H1 (cell line): ENCODE data around the gene ANO9. TPM values are rescaled to one million over a fixed set of nuclear protein-coding genes. Genes with fewer than 3 reads are reported as not detected.

Source experiments
- CTCF ChIA-PET: fragments of 300-600 bp; sonication (Branson Sonifier 250); formaldehyde crosslinking; loops from one replicate; lab custom pipeline; 2021; ENCODE audit not compliant: partially characterized antibody; lab: Charles Lee
- POLR2A ChIA-PET: fragments of 300-600 bp; sonication (Branson Sonifier 250); formaldehyde crosslinking; loops from one replicate; lab custom pipeline; 2021; ENCODE audit warnings: inconsistent platforms; ENCODE audit not compliant: partially characterized antibody; lab: Charles Lee
- DNase-seq, 2 experiments: peaks; one replicate each; pipeline versions ENCODE4 v3.0.0 to v3.0.0-alpha.2; 2010 to 2022; ENCODE audit warnings: low spot score in 2 of 2, low read depth in 1 of 2, mixed read lengths in 1 of 2
- FAIRE-seq: peaks from 2 replicates; lab custom pipeline; 2011; peaks lifted over from hg19 to GRCh38; lab: Jason Lieb, UNC
- H2AFZ ChIP-seq: 2 replicates; pipeline ENCODE4 v1.8.1; 2012; ENCODE audit warnings: low read length, inconsistent platforms
- H2AK5ac ChIP-seq: 2 replicates; pipeline ENCODE4 v1.6.1; 2013; ENCODE audit warnings: low read depth, low read length
- H2BK120ac ChIP-seq: replicated peaks from 2 replicates; pipeline ENCODE3; 2013; ENCODE audit warnings: low read depth, low read length, inconsistent platforms
- H2BK12ac ChIP-seq: 2 replicates; pipeline ENCODE4 v1.6.1; 2013; ENCODE audit warnings: low read depth, low read length
- H2BK15ac ChIP-seq: 2 replicates; pipeline ENCODE4 v1.6.1; 2013; ENCODE audit warnings: low read length
- H2BK20ac ChIP-seq: 2 replicates; pipeline ENCODE4 v1.6.1; 2013; ENCODE audit warnings: low read length
- H2BK5ac ChIP-seq: 2 replicates; pipeline ENCODE4 v1.6.1; 2013; ENCODE audit warnings: low read depth, low read length
- H3K14ac ChIP-seq: 2 replicates; pipeline ENCODE4 v1.6.1; 2013; ENCODE audit warnings: inconsistent platforms; ENCODE audit not compliant: insufficient read length
- H3K18ac ChIP-seq: 2 replicates; pipeline ENCODE4 v1.6.1; 2013; ENCODE audit warnings: low read length; ENCODE audit errors: extremely low read depth
- H3K23ac ChIP-seq: 2 replicates; pipeline ENCODE4 v1.6.1; 2013; ENCODE audit warnings: inconsistent platforms; ENCODE audit not compliant: insufficient read length
- H3K23me2 ChIP-seq: 2 replicates; pipeline ENCODE4 v1.6.1; 2013; ENCODE audit warnings: low read depth, low read length
- H3K27ac ChIP-seq: 2 replicates; pipeline ENCODE4 v1.6.1; 2011; ENCODE audit warnings: low read depth, low read length, inconsistent platforms
- H3K27me3 ChIP-seq, 4 experiments: replicated peaks in 1 of 4; 1 replicate in 1 of 4; 2 replicates in 3 of 4; pipeline versions ENCODE4 v1.6.1 to v1.8.1; 2011 to 2013; ENCODE audit warnings: low read length in 3 of 4, mild to moderate bottlenecking in 3 of 4, inconsistent platforms in 2 of 4, mixed read lengths in 2 of 4, moderate library complexity in 1 of 4; ENCODE audit not compliant: control insufficient read depth in 3 of 4, insufficient read depth in 3 of 4; ENCODE audit errors: extremely low read depth in 1 of 4
- H3K36me3 ChIP-seq, 4 experiments: 2 replicates each; pipeline versions ENCODE4 v1.6.1 to v1.8.1; 2011 to 2013; ENCODE audit warnings: mild to moderate bottlenecking in 4 of 4, low read length in 3 of 4, moderate library complexity in 2 of 4, control low read depth in 1 of 4, inconsistent platforms in 1 of 4; ENCODE audit not compliant: insufficient read depth in 4 of 4, control insufficient read depth in 2 of 4
- H3K4ac ChIP-seq: replicated peaks from 2 replicates; pipeline ENCODE3; 2013; ENCODE audit warnings: low read length, low read depth, mixed read lengths, inconsistent platforms; ENCODE audit not compliant: insufficient read length
- H3K4me1 ChIP-seq, 4 experiments: replicated peaks in 1 of 4; 1 replicate in 1 of 4; 2 replicates in 3 of 4; pipeline versions ENCODE4 v1.6.1 to v1.8.1; 2011 to 2013; ENCODE audit warnings: low read length in 3 of 4, inconsistent platforms in 2 of 4, mixed read lengths in 1 of 4; ENCODE audit not compliant: insufficient read depth in 4 of 4, control insufficient read depth in 3 of 4
- H3K4me2 ChIP-seq, 2 experiments: 2 replicates each; pipeline versions ENCODE4 v1.6.1 to v1.8.1; 2011 to 2013; ENCODE audit warnings: low read depth in 2 of 2, low read length in 2 of 2, control low read depth in 1 of 2, inconsistent platforms in 1 of 2, mild to moderate bottlenecking in 1 of 2; ENCODE audit not compliant: insufficient read depth in 1 of 2
- H3K4me3 ChIP-seq, 4 experiments: fragments of 200-600, 300-600 bp in 1 of 4; sonication (generic), shearing (Covaris generic), sonication (Bioruptor Twin) in 1 of 4; 2 replicates each; pipeline versions ENCODE4 v1.5.1 to v1.8.1; 2011 to 2016; ENCODE audit warnings: low read length in 4 of 4, low read depth in 3 of 4, control low read depth in 2 of 4, inconsistent platforms in 2 of 4, mild to moderate bottlenecking in 2 of 4, mixed read lengths in 1 of 4, moderate library complexity in 1 of 4; ENCODE audit not compliant: insufficient read depth in 2 of 4; ENCODE audit errors: extremely low read depth in 1 of 4
- H3K56ac ChIP-seq: replicated peaks from 2 replicates; pipeline ENCODE3; 2013; ENCODE audit warnings: low read depth, mild to moderate bottlenecking, mixed read lengths, low read length, inconsistent platforms; ENCODE audit not compliant: insufficient read length
- H3K79me1 ChIP-seq: 2 replicates; pipeline ENCODE4 v1.6.1; 2013; ENCODE audit warnings: low read depth, low read length, control low read depth
- H3K79me2 ChIP-seq, 2 experiments: 2 replicates each; pipeline versions ENCODE4 v1.6.1 to v1.8.1; 2012 to 2013; ENCODE audit warnings: low read length in 2 of 2, mild to moderate bottlenecking in 2 of 2, inconsistent platforms in 1 of 2; ENCODE audit not compliant: insufficient read depth in 2 of 2, control insufficient read depth in 1 of 2
- H3K9ac ChIP-seq, 4 experiments: replicated peaks in 1 of 4; 1 replicate in 1 of 4; 2 replicates in 3 of 4; pipeline versions ENCODE4 v1.6.1 to v1.8.1; 2011 to 2013; ENCODE audit warnings: low read depth in 3 of 4, low read length in 3 of 4, control low read depth in 2 of 4, mild to moderate bottlenecking in 2 of 4, moderate library complexity in 2 of 4, inconsistent platforms in 1 of 4; ENCODE audit errors: extremely low read depth in 1 of 4
- H3K9me3 ChIP-seq, 2 experiments: 2 replicates each; pipeline versions ENCODE4 v1.6.1 to v1.8.1; 2012 to 2013; ENCODE audit warnings: mild to moderate bottlenecking in 2 of 2, moderate library complexity in 2 of 2, control low read depth in 1 of 2, inconsistent platforms in 1 of 2, low read depth in 1 of 2, low read length in 1 of 2, mixed read lengths in 1 of 2; ENCODE audit not compliant: insufficient read depth in 2 of 2
- H4K20me1 ChIP-seq, 2 experiments: replicated peaks in 1 of 2; 2 replicates each; pipeline versions ENCODE3 to v1.8.1; 2011 to 2013; ENCODE audit warnings: inconsistent platforms in 2 of 2, low read length in 2 of 2, mild to moderate bottlenecking in 1 of 2; ENCODE audit not compliant: insufficient read depth in 2 of 2, control insufficient read depth in 1 of 2
- H4K5ac ChIP-seq: 2 replicates; pipeline ENCODE4 v1.6.1; 2013; ENCODE audit warnings: low read length, low read depth, mixed read lengths, inconsistent platforms; ENCODE audit not compliant: insufficient read length
- H4K8ac ChIP-seq: 2 replicates; pipeline ENCODE4 v1.8.0; 2013; ENCODE audit warnings: mild to moderate bottlenecking, moderate library complexity, low read length, inconsistent platforms; ENCODE audit not compliant: insufficient read depth; ENCODE audit errors: extremely low read depth
- H4K91ac ChIP-seq: replicated peaks from 2 replicates; pipeline ENCODE3; 2013; ENCODE audit warnings: low read length, mixed read lengths, inconsistent platforms; ENCODE audit not compliant: insufficient read length
- KDM5A ChIP-seq: fragments of 200-600 bp; IDR thresholded peaks from 2 replicates; pipeline ENCODE4 v1.7.1; 2012; ENCODE audit warnings: mild to moderate bottlenecking, low read length, inconsistent platforms, mixed read lengths
- PHF8 ChIP-seq: fragments of 200-600 bp; sonication (generic); conservative IDR thresholded peaks from 2 replicates; pipeline ENCODE4 v1.7.1; 2012; ENCODE audit warnings: low read depth, mild to moderate bottlenecking, inconsistent platforms, low read length, moderate library complexity
- TAF1 ChIP-seq: IDR thresholded peaks from 2 replicates; pipeline ENCODE4 v1.6.1; 2011; ENCODE audit warnings: mild to moderate bottlenecking, low read depth, low read length
- WGBS, 2 experiments: shearing (Covaris generic) in 1 of 2; methylation state at CpG; one replicate each; pipeline versions ENCODE4 v1.1.6 to v1.1.7; 2013 to 2015; ENCODE audit warnings: low lambda C conversion rate in 2 of 2, mixed read lengths in 2 of 2, inconsistent platforms in 1 of 2, low coverage in 1 of 2, missing lambda C conversion rate in 1 of 2; ENCODE audit not compliant: insufficient replicate concordance in 2 of 2, insufficient coverage in 1 of 2, insufficient read length in 1 of 2; ENCODE audit errors: extremely low coverage in 1 of 2, missing lambda C conversion rate in 1 of 2; 5-methylcytosine and 5-hydroxymethylcytosine counted together
- polyA plus RNA-seq, 7 experiments: library from polyadenylated mRNA; depleted of rRNA in 3 of 7; stranded (reverse) in 5 of 7; unstranded in 2 of 7; fragments of >200 nt in 5 of 7; fragments of 200-250 nt in 2 of 7; gene quantifications; 1 replicate in 5 of 7; 2 replicates in 1 of 7; 4 replicates in 1 of 7; pipeline versions ENCODE4 v1.2.1 to v1.2.3, GENCODE V29; 2011 to 2013; ENCODE audit warnings: missing spikeins in 2 of 7, mixed read lengths in 2 of 7
- total RNA-seq: library from RNA; stranded (reverse); fragmentation: NEBNext Ultra II Directional; extraction: Animal tissue kit (Norgen Biotek cat#: 25700); gene quantifications from 2 replicates; pipeline ENCODE4 v1.2.1, GENCODE V29; 2021

Gene ANO9
- total and polyA plus RNA-seq, 2 of the 8 experiments (the other 6 are each of a cell fraction or from before 2014, with no cell fraction given) = 20.0 to 20.7 TPM

DNA sequence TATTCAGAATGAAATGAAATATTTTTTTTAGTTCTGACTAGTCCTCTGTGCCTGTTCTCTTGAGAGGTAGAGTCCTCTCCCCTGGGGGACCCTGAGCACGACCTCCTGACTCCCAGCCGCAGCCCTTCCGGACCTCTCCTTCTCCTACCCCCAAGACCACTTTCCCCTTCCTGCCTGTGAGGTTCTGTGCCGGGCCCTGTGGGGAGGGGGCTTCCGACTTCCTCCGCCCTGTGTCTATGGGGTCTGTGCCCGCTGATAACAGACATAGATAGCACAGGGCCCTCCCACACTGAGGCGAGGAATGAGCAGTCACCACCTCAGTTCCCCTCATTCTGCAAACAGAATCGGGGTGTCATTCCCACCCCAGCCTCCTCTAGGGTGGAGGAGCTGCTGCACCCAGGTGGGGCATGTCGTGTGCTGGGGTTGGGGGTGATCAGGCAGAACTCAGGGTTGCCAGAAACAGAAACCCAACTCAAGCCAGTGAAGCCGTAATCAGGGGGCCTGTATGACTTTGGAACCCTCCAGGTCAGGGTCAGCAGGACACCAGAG is 59.7 kb downstream of the ANO9 start:
- ChIA-PET CTCF (interaction anchor here (1.0 kb wide), 1 partner anchor 132 kb away, joined by 3 read pairs; no protein-coding TSS in a partner anchor), POLR2A (interaction anchor here (0.9 to 3.4 kb wide), 6 partner anchors 10 to 82 kb away, joined by 3 to 20 read pairs (median 11); partner anchors contain the start of genes B4GALNT4 and PKP3)
- Histone ChIP-seq H3K18ac (no peak overlapping the region), H2BK12ac (no peak overlapping the region), H2BK15ac (no peak overlapping the region), H2AFZ (no peak overlapping the region), H3K9ac (no peak overlapping the region), H3K56ac (no peak overlapping the region), H2AK5ac (no peak overlapping the region), H4K8ac (no peak overlapping the region), H3K27ac (no peak overlapping the region), H3K79me1 (no peaks in the 10 kb centered on the region), H3K27me3 (no peaks in the 10 kb centered on the region), H2BK120ac (no peak overlapping the region), H4K91ac (no peak overlapping the region), H3K4me2 (no peak overlapping the region), H3K23ac (no peak overlapping the region), H3K4me3 (no peak overlapping the region), H3K9me3 (peaks cover 13 to 17% of the 10 kb centered on the region in 2 experiments), H4K5ac (no peak overlapping the region), H3K23me2 (no peaks in the 10 kb centered on the region), H4K20me1 (peaks cover 0 to 6% of the 10 kb centered on the region in 2 experiments), H2BK20ac (no peak overlapping the region), H3K36me3 (peaks cover 0 to 28% (median 6%) of the 10 kb centered on the region in 4 experiments; a peak in 5 of 8 replicates), H2BK5ac (no peak overlapping the region), H3K14ac (no peak overlapping the region), H3K79me2 (no peaks in the 10 kb centered on the region), H3K4me1 (no peaks in the 10 kb centered on the region), H3K4ac (no peak overlapping the region)
- FAIRE-seq = no peak
- DNase-seq = no peak
- WGBS, 2 experiments = 88% methylated on average over 11 of the region's 11 CpGs; no CpG with 5 or more reads in 1 of the 2 experiments
- TF ChIP-seq PHF8 = no peak
- no peak for TF ChIP-seq TAF1
- TF ChIP-seq KDM5A = no peak
